Right ventricle myocardium inferior (tissue), 1 donor: Measurements from ENCODE around the gene PITPNM1. TPM values are rescaled to one million over a fixed set of nuclear protein-coding genes. Genes with fewer than 3 reads are reported as not detected.
"Not testable (repeated sequence)": the region's sequence is repeated elsewhere in the genome, so short reads cannot be mapped to it uniquely, and the experiment has no call there.

Experiments used
- ATAC-seq: fragments of 200-7000 bp; cut with Tn5 transposase; one replicate; pipeline ENCODE4 v1.9.1; 2020; ENCODE audit warnings: mild to moderate bottlenecking, moderate library complexity
- DNase-seq: peaks from one replicate; pipeline ENCODE4 v3.0.0; 2021; ENCODE audit errors: missing footprints
- intact Hi-C: fragments of 100-400 bp; cut with DNase I; formaldehyde crosslinking; loops from one replicate; pipeline ENCODE4 v1.11.0; 2022
- total RNA-seq: library from RNA; stranded (reverse); fragmentation: NEBNext Ultra II Directional; extraction: Animal tissue kit (Norgen Biotek cat#: 25700); gene quantifications from one replicate; pipeline ENCODE4 v1.2.1, GENCODE V29; 2021
- donor health status: DM: no; HTN: yes; CAD: no; lungs with severe emphysema.

Gene PITPNM1
- total RNA-seq, 1 donor from 2014 or later: 42.6 TPM

- intact Hi-C loops, DNase-seq, ATAC-seq: not testable (repeated sequence)
These were observed 27.7 kb downstream of the PITPNM1 start for GRCh38 chr11:67477344-67478050.

- DNase-seq, ATAC-seq, intact Hi-C loops: not testable (repeated sequence)
These were observed 28.5 kb downstream of the PITPNM1 start for GRCh38 chr11:67476692-67477091.

GRCh38 chr11:67472882-67473281, 32.3 kb downstream of the PITPNM1 start:
- no peak for DNase-seq
- intact Hi-C loops: no loop called here
- no peak for ATAC-seq

- ATAC-seq (no peak), DNase-seq (no peak)
These were observed 34.7 kb downstream of the PITPNM1 start for GRCh38 chr11:67470337-67471002.

GRCh38 chr11:67469508-67469811, 35.7 kb downstream of the PITPNM1 start:
- intact Hi-C loops: loop anchor here (1.0 to 5.0 kb wide), 3 partner anchors 27 to 67 kb away; partner anchors contain the start of genes CORO1B, PPP1CA and TBC1D10C
- DNase-seq: no peak
- no peak for ATAC-seq

More at GRCh38 chr11:67470337-67471002, 34.7 kb downstream of the PITPNM1 start:
- intact Hi-C loops: no loop called here

DNA sequence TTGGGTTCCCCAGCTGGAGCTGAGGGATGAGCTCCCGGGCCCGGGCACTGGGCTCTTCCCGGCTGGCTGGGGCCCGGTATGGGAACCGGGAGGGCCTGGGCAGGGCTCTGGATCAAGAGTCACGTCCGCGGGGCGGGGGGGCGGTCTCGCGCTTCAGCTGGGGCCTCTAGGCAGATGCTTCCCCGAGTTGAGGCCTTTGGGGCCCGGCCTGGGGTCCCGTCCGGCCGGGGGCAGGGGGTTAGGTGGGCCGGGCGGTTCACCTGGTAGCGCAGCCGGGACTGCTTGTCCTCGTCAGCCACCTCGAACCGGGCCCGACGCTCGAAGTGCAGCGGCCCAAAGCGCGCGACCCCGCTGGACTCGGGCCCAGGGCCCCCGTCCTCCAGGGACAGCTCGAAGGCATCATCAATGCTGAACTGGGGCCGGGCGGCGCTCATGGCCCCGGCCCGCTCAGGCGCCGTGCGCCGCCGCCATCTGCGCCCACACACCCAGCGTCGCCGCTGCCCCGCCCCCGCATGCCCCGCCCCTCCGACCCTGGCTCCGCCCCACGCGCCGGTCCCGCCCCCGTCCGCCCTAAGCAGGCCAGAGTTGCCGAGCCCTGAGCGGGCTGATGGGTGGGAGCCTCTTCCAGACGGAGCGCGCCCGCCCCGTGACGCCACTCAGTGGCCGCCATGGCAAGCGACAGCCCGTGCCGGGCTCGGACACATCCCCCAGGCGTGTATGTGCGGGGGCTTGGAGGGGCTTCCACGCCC, 36.2 kb downstream of the PITPNM1 start, which contains the start of gene TMEM134:
Gene TMEM134 (minus strand): TSS at position 493 of the 749 bp plus-strand sequence. CDS start 59 bp downstream, at position 434.
- ATAC-seq (peak; percentile 95), DNase-seq (peak; percentile 97)
- intact Hi-C loops: loop anchor here (1.0 to 5.0 kb wide), 3 partner anchors 26 to 67 kb away; partner anchors contain the start of genes CORO1B, PPP1CA and TBC1D10C

- DNase-seq: no peak
- intact Hi-C loops: loop anchor here (2.0 to 5.0 kb wide), 2 partner anchors 26 to 66 kb away; partner anchors contain the start of genes CORO1B, PPP1CA and TBC1D10C
- ATAC-seq: no peak
These were observed 36.8 kb downstream of the PITPNM1 start for GRCh38 chr11:67468456-67468758.

DNA sequence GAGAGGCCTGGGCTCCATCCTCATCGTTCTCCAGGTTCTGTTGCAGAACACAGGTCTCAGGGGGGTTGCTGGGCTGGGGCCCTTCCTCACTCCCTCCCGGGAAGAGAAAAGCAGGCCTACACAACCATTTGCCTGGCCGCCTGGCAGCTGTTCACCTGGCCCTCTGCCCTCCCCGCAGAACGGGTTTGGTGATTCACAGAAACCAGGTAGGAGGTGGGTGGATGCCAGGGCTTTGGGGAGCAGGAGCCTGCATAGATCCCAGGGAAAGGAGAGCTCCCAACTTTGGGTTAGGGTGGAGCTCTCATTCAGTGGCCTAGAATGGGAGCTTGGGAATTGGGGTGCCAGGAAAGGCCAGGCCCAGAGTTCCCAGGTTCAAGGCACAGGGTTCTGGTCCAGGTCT, 37.1 kb downstream of the PITPNM1 start:
- intact Hi-C loops: loop anchor here (2.0 to 5.0 kb wide), 2 partner anchors 25 to 66 kb away; partner anchors contain the start of genes CORO1B, PPP1CA and TBC1D10C
- ATAC-seq (no peak), DNase-seq (no peak)

DNA sequence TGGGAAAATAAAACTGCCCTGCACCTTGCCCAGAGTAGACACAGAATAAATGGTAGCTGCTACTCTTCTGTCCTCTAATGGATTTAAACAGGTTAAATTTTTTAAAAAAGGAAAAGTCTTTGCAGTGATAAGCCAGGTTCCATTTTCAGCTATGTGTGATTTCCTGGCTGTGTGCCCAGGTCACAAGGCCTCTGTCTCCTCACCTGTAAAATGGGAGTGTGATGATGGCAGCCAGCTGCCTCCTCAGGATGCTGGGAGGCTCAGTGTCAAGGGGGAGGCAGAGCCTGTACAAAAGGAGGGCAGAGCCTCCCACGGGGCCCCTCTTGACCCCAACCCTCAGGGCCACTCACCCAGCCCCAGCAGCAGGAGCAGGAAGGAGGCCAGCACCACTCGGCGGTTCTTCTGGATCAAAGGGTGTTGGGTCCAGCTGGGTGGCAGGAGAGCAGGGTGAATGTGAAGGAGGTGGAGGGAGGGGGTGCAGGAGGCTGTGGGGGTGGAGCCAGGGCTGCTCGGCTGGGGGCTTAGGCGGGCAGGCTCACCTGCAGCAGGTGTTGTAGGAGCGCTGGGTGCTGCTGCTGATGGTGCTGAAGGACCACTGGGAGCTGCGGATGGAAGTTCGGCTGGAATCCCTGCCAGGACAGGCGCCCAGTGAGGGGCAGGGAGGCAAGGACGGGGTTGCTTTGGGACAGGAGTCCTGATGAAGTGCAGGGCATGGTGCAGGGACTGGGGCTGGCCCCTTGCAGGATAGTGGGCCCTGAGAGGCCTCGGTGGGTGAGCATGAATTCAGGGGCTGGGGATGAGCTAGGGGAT, 38.0 kb downstream of the PITPNM1 start:
- intact Hi-C loops: loop anchor here (5.0 kb wide), 1 partner anchor 65 kb away; the partner anchor contains the start of genes PPP1CA and TBC1D10C
- no peak for DNase-seq
- no peak for ATAC-seq

GRCh38 chr11:67466367-67466766, 38.8 kb downstream of the PITPNM1 start:
- no peak for ATAC-seq
- no peak for DNase-seq
- intact Hi-C loops: loop anchor here (5.0 kb wide), 1 partner anchor 64 kb away; the partner anchor contains the start of genes PPP1CA and TBC1D10C

- intact Hi-C loops: loop anchor here (5.0 kb wide), 1 partner anchor 63 kb away; the partner anchor contains the start of genes PPP1CA and TBC1D10C
- not testable (repeated sequence) for DNase-seq, ATAC-seq
These were observed 39.6 kb downstream of the PITPNM1 start for GRCh38 chr11:67465530-67465929.

GRCh38 chr11:67465189-67465510, 40.0 kb downstream of the PITPNM1 start:
- intact Hi-C loops: loop anchor here (5.0 kb wide), 1 partner anchor 63 kb away; the partner anchor contains the start of genes PPP1CA and TBC1D10C
- DNase-seq (no peak), ATAC-seq (no peak)

- DNase-seq: peak; percentile 95
- peak; percentile 58 for ATAC-seq
- intact Hi-C loops: loop anchor here (1.0 to 5.0 kb wide), 2 partner anchors 36 to 62 kb away; partner anchors contain the start of genes PPP1CA, RPS6KB2 and TBC1D10C
These were observed 40.6 kb downstream of the PITPNM1 start for GRCh38 chr11:67464411-67465188.

DNA sequence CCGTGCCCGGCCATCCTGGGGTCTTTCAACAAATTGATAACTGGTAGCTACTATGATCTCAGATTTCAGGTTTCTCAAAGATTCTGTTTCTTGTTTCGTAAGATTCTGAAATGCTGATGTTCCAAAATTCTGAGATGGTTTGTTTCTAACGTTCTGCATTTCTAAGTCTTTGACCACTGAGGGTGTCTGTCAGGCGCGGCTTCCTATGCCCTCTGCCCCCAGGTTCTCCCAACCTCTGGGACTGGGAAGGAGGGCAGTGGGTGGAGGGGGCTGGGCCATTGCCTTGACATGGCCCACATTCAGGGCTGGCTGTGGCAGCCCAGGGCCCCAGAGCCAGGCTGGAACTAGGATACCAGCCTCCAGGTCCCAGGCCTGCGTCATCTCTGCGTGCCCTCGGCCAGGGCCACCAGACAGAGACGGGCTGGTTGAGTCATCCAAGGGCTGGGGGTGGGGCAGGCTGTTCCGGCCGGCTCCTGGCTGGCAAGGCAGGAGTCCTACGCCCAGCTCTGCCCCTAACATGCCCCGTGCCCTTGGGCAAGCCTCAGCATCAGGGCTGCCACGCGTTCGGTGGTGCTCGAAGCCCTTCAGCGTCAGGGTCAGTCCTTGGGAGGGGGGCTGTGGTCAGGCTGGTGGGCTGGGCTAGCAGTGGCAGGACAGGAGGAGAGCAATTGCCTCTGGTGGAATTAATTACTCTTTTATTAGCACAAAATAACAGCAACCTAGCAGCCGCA, 41.3 kb downstream of the PITPNM1 start:
- intact Hi-C loops: loop anchor here (1.0 kb wide), 1 partner anchor 36 kb away; the partner anchor contains the start of gene RPS6KB2
- peak; percentile 3 for ATAC-seq
- peak; percentile 87 for DNase-seq

- no peak for ATAC-seq
- no peak for DNase-seq
- intact Hi-C loops: no loop called here
These were observed 42.0 kb downstream of the PITPNM1 start for GRCh38 chr11:67463186-67463585.

GRCh38 chr11:67458266-67458665, 46.9 kb downstream of the PITPNM1 start:
- DNase-seq (no peak), ATAC-seq (no peak)
- intact Hi-C loops: no loop called here

DNA sequence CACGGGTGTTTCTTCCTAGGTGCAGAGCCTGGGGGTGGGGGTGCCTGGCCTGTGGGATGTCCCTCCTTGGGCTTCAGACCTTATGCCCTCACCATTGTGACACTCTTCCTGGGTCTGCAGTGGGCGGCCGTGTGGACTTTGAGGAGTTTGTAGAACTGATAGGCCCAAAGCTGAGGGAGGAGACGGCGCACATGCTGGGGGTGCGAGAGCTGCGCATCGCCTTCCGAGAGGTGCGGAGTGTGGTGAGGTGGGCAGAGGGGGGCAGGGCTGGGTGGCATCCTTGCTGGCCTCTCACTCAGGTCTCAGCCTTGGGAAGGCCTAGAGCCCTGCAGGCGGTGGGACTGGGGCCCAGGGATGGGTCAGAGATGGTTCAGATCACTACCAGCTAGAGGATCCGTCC, 47.7 kb downstream of the PITPNM1 start:
- DNase-seq: no peak
- ATAC-seq: no peak
- intact Hi-C loops: no loop called here
